Ishikawa (cell line): ENCODE data around the gene SCAPER.

Experiments used
- CEBPB ChIP-seq: IDR thresholded peaks from 2 replicates; pipeline ENCODE4 v1.6.1; 2012
- CREB1 ChIP-seq: IDR thresholded peaks from 2 replicates; pipeline ENCODE4 v1.6.1; 2012; ENCODE audit warnings: low read depth
- EGR1 ChIP-seq: IDR thresholded peaks from 2 replicates; pipeline ENCODE4 v1.6.1; 2012
- EP300 ChIP-seq: IDR thresholded peaks from 2 replicates; pipeline ENCODE4 v1.6.1; 2012; ENCODE audit warnings: borderline replicate concordance
- FOXM1 ChIP-seq: IDR thresholded peaks from 2 replicates; pipeline ENCODE4 v1.6.1; 2012; ENCODE audit warnings: low read depth, borderline replicate concordance
- NFIC ChIP-seq: IDR thresholded peaks from 2 replicates; pipeline ENCODE4 v1.6.1; 2012
- RAD21 ChIP-seq: IDR thresholded peaks from 2 replicates; pipeline ENCODE4 v1.6.1; 2012; ENCODE audit warnings: low read depth
- TAF1 ChIP-seq: IDR thresholded peaks from 2 replicates; pipeline ENCODE4 v1.6.1; 2012; ENCODE audit warnings: low read depth, mild to moderate bottlenecking
- TCF12 ChIP-seq: IDR thresholded peaks from 2 replicates; pipeline ENCODE4 v1.6.1; 2012; ENCODE audit warnings: low read depth
- TEAD4 ChIP-seq: IDR thresholded peaks from 2 replicates; pipeline ENCODE4 v1.6.1; 2012
- YY1 ChIP-seq: IDR thresholded peaks from 2 replicates; pipeline ENCODE4 v1.6.1; 2012; ENCODE audit warnings: low read depth
- ZBTB7A ChIP-seq: IDR thresholded peaks from 2 replicates; pipeline ENCODE4 v1.6.1; 2012; ENCODE audit warnings: low read depth
- TF ChIP-seq, protein P1 (sequence below): IDR thresholded peaks from 2 replicates; pipeline ENCODE4 v1.6.1; 2012; ENCODE audit warnings: low read depth, mild to moderate bottlenecking
- TF ChIP-seq, protein P2 (sequence below): IDR thresholded peaks from 2 replicates; pipeline ENCODE4 v1.6.1; 2012
- TF ChIP-seq, protein P3 (sequence below): IDR thresholded peaks from 2 replicates; pipeline ENCODE4 v1.6.1; 2012

Gene SCAPER

DNA sequence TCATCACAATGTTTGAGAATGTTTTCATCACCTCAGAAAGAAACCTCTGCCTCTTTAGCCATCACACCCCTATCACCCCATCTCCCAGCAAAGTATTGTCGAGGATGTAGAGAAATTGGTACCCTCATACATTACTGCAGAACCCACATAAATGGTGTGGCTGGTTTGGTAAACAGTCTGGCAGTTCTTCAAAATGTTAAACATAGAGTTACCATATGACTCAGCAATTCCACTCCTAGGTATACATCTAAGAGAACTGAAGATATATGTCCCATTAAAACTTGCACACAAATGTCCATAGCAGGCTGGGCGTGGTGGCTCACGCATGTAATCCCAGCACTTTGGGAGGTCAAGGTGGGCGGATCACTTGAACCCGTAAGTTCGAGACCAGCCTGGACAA lies 585.1 kb downstream of the SCAPER start:
- TF ChIP-seq NFIC = no peak
- TF ChIP-seq, protein P1, sequence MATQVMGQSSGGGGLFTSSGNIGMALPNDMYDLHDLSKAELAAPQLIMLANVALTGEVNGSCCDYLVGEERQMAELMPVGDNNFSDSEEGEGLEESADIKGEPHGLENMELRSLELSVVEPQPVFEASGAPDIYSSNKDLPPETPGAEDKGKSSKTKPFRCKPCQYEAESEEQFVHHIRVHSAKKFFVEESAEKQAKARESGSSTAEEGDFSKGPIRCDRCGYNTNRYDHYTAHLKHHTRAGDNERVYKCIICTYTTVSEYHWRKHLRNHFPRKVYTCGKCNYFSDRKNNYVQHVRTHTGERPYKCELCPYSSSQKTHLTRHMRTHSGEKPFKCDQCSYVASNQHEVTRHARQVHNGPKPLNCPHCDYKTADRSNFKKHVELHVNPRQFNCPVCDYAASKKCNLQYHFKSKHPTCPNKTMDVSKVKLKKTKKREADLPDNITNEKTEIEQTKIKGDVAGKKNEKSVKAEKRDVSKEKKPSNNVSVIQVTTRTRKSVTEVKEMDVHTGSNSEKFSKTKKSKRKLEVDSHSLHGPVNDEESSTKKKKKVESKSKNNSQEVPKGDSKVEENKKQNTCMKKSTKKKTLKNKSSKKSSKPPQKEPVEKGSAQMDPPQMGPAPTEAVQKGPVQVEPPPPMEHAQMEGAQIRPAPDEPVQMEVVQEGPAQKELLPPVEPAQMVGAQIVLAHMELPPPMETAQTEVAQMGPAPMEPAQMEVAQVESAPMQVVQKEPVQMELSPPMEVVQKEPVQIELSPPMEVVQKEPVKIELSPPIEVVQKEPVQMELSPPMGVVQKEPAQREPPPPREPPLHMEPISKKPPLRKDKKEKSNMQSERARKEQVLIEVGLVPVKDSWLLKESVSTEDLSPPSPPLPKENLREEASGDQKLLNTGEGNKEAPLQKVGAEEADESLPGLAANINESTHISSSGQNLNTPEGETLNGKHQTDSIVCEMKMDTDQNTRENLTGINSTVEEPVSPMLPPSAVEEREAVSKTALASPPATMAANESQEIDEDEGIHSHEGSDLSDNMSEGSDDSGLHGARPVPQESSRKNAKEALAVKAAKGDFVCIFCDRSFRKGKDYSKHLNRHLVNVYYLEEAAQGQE = no peak
- no peak for TF ChIP-seq RAD21
- TF ChIP-seq ZBTB7A = no peak
- no peak for TF ChIP-seq CREB1
- TF ChIP-seq TEAD4 = no peak

DNA sequence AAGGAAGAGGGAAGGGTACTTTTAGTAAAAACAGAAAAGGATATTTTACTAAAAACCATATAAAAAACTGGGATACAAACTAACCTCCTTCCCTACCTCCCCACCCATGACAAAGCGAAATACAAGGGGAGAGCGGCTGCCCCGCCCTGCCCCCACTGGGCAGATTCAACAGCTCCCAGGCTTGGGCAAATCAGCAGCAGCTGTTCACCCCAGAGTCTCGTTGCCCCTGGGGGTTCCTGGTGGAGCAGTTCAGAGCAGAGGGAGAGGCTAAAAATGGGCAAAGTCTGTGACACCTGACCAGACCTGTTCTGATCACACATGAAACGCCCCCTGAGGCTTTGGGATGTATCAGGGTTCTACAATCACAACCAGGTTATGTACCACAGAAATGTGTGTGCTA lies 591.4 kb downstream of the SCAPER start:
- no peak for TF ChIP-seq CREB1
- TF ChIP-seq, protein P2, sequence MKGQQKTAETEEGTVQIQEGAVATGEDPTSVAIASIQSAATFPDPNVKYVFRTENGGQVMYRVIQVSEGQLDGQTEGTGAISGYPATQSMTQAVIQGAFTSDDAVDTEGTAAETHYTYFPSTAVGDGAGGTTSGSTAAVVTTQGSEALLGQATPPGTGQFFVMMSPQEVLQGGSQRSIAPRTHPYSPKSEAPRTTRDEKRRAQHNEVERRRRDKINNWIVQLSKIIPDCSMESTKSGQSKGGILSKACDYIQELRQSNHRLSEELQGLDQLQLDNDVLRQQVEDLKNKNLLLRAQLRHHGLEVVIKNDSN = no peak
- TF ChIP-seq FOXM1 = no peak
- TF ChIP-seq NFIC = no peak
- TF ChIP-seq, protein P1 = no peak
- no peak for TF ChIP-seq TCF12
- TF ChIP-seq CEBPB = no peak
- no peak for TF ChIP-seq EP300
- TF ChIP-seq EGR1 = no peak
- TF ChIP-seq, protein P3, sequence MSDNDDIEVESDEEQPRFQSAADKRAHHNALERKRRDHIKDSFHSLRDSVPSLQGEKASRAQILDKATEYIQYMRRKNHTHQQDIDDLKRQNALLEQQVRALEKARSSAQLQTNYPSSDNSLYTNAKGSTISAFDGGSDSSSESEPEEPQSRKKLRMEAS = no peak
- TF ChIP-seq YY1 = no peak
- no peak for TF ChIP-seq ZBTB7A
- no peak for TF ChIP-seq TEAD4
- no peak for TF ChIP-seq RAD21
- no peak for TF ChIP-seq TAF1

DNA sequence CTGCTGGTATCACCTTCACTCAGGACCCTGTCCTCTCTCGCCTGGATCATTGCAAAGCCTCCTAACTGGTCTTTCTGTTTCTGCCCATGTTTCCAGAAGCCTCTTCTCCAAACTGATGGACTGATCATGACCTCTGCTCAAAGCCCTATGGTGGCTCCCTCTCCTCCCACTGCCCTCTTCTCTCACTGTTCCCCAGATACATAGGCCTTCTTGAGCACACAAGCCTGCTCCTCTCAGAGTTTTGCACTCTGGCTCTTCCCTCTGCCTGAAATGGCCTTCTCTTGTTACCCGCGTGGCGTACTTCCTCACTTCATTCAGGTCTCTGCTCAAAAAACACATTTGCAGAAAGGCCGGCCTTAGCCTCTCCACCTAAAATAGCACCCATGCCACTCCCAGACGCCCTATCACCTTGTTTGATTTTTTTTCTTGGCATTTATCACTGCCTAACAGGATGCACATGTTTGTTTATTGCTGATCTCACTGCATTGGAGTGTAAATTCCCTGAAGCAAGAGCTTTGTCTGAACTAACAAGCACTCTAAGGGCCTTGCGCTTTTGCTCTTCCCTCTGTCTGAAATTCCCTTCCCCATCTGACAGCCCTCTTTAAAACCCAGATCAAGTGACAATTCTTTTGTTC lies 592.5 kb downstream of the SCAPER start:
- TF ChIP-seq, protein P3 = no peak
- TF ChIP-seq CREB1 (no peak), FOXM1 (no peak), TCF12 (no peak), NFIC (no peak), EGR1 (no peak), RAD21 (no peak), CEBPB (no peak), ZBTB7A (no peak), TAF1 (no peak), YY1 (no peak), TEAD4 (no peak), EP300 (no peak)
- TF ChIP-seq, protein P1 = no peak
- TF ChIP-seq, protein P2 = no peak

DNA sequence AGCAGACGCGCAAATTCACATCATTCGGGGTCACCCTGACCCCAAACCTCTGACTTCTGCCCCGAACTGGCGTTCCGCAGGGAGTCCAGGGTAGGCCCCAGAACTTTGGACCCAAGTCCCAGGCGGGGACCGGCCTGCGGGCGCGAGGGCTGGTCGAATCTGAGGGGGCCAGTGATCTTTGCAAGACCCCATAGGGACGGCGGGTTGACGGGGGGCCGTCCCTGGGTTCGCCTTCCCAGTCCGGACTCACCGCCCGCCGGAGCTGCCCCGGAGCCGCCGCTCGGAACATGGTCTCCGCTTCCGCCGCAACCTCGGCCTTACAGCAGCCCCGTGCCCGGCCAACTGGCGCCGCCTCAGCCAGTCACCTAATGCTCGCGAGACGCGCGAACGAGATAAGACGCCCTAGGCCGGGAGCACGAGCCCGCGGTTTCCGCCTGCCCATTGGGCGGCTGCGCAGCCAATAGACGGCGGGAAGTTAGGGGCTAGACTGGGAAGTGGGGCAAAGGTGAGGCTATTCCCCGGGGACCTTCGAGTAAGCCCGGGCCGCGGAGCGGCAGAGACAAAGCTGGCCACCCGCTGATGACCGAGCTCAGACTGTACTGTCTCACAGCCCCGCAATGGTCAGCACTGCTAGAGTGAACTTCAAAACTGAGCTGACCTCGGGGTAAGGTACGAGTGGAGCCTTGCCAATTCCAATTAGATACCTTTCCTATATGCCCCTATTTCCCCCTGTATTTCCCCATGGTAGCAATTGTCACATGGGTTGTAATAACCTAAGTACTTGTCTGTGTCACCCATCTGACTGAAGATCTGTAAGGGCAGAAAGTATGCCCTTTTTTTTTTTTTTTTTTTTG lies 593.8 kb downstream of the SCAPER start, which contains the start of gene ETFA:
Gene ETFA (minus strand): TSS at position 370 of the 854 bp plus-strand sequence. CDS start 81 bp downstream, at position 289.
- TF ChIP-seq, protein P2 = peak; percentile 74
- TF ChIP-seq CEBPB (no peak), YY1 (peak; percentile 69; the same call in 1 of the 2 replicates), EP300 (no peak), RAD21 (no peak), TCF12 (peak; percentile 70), TEAD4 (no peak), ZBTB7A (no peak), CREB1 (no peak), EGR1 (no peak), FOXM1 (no peak), TAF1 (peak; percentile 91), NFIC (no peak)
- TF ChIP-seq, protein P1 = peak; percentile 27; the same call in 1 of the 2 replicates
- TF ChIP-seq, protein P3 = peak; percentile 89
